ENCODE measurements around the gene IFT43. TPM values are rescaled to one million over a fixed set of nuclear protein-coding genes. Genes with fewer than 3 reads are reported as not detected.

IFT43 gene
- polyA plus RNA-seq, 3 donors: 10.3 to 12.4 (median 10.5) TPM

DNA sequence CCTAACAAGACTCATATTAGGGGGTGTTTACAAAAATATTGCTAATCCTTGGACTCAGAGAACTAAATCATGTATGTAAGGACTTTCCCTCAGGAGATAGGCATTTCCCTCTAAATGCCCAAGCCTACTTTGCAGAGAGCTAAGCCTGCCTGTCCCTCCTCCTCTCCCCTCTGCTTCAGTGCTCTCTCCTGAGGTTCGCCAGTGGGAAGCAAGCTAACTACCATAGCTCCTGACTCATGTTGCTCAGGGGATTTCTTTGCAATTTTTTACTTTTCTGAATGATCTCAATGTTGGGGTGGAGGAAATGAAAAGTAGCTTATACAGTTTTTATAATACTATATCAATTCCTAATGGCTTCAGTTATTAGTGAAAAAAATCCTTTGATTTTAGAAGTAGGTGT lies 29.6 kb downstream of the IFT43 start:
- no peak overlapping the region for H3K4me3 Mint-ChIP-seq
- no peaks in the 10 kb centered on the region for H3K4me1 Mint-ChIP-seq
- no peak overlapping the region for H3K4me3 ChIP-seq (replicated peaks in 1 of 3; ENCODE audit: low read depth in 2 of 3, low read length in 3 of 3)
- no peak overlapping the region for H2AFZ ChIP-seq (ENCODE audit: insufficient read depth, low read depth, low read length, poor library complexity, severe bottlenecking)
- peaks cover 10 to 17% (median 13%) of the 10 kb centered on the region in 7 donors for H3K9me3 Mint-ChIP-seq
- H3K4me2 ChIP-seq (replicated peaks; ENCODE audit: extremely low read depth, low read length, poor library complexity, severe bottlenecking): no peak overlapping the region
- DNase-seq: no peak
- no CpG with 5 or more reads among the region's 1 CpG for WGBS (ENCODE audit: insufficient coverage)
- H3K9me3 ChIP-seq (replicated peaks in 1 of 2; ENCODE audit: control insufficient read depth in 1 of 2, insufficient read depth in 1 of 2, low read length in 2 of 2): peaks cover 5 to 8% of the 10 kb centered on the region in 2 donors
- peaks cover 4 to 19% of the 10 kb centered on the region in 2 donors for H3K36me3 Mint-ChIP-seq
- no peaks in the 10 kb centered on the region for H3K79me2 ChIP-seq (ENCODE audit: insufficient read depth, low read length)
- intact Hi-C loops (cut with micrococcal nuclease): no loop called here
- TF ChIP-seq, protein P1, sequence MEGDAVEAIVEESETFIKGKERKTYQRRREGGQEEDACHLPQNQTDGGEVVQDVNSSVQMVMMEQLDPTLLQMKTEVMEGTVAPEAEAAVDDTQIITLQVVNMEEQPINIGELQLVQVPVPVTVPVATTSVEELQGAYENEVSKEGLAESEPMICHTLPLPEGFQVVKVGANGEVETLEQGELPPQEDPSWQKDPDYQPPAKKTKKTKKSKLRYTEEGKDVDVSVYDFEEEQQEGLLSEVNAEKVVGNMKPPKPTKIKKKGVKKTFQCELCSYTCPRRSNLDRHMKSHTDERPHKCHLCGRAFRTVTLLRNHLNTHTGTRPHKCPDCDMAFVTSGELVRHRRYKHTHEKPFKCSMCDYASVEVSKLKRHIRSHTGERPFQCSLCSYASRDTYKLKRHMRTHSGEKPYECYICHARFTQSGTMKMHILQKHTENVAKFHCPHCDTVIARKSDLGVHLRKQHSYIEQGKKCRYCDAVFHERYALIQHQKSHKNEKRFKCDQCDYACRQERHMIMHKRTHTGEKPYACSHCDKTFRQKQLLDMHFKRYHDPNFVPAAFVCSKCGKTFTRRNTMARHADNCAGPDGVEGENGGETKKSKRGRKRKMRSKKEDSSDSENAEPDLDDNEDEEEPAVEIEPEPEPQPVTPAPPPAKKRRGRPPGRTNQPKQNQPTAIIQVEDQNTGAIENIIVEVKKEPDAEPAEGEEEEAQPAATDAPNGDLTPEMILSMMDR (IDR thresholded peaks at IDR 0.05): no peak
- no peaks in the 10 kb centered on the region for H3K27me3 ChIP-seq (ENCODE audit: control insufficient read depth in 2 of 2, insufficient read depth in 2 of 2, low read length in 2 of 2)
- no peak overlapping the region for H3K27ac Mint-ChIP-seq
- H3K27me3 Mint-ChIP-seq (ENCODE audit: low read depth in 3 of 3): peaks cover 0 to 3% (median 0%) of the 10 kb centered on the region in 3 donors
- no peaks in the 10 kb centered on the region for H4K20me1 ChIP-seq (ENCODE audit: insufficient read depth, low read length)
- H3K36me3 ChIP-seq (replicated peaks in 1 of 2; ENCODE audit: control insufficient read depth in 1 of 2, insufficient read depth in 2 of 2, low read length in 2 of 2): no peaks in the 10 kb centered on the region
- no peak overlapping the region for H3K27ac ChIP-seq (ENCODE audit: low read depth in 1 of 2, low read length in 2 of 2)
- no peaks in the 10 kb centered on the region for H3K4me1 ChIP-seq (ENCODE audit: control insufficient read depth in 1 of 2, insufficient read depth in 2 of 2, low read length in 2 of 2)
- no peak overlapping the region for H3K9ac ChIP-seq (ENCODE audit: insufficient read depth, low read length, poor library complexity, severe bottlenecking)

DNA sequence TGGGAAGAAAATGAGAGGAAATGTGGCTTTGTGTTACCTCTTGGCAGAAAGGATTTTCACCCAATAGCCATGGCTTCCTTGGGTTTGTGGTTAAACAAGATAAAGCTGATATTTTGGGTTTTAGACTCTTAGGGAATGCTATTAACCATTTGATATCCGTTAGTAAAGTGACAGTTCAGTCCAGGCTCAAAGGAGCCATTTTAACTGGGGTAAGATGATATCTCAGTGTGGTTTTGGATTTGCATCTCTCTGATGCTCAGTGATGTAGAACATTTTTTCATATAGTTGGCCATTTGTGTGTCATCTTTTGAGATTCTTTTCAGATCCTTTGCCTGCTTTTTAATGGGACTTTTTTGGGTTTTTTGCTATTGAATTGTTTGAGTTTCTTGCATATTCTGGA lies 30.1 kb downstream of the IFT43 start:
- no peak overlapping the region for H3K4me2 ChIP-seq (replicated peaks; ENCODE audit: extremely low read depth, low read length, poor library complexity, severe bottlenecking)
- Mint-ChIP-seq H3K4me1 (no peaks in the 10 kb centered on the region), H3K27ac (no peak overlapping the region), H3K4me3 (no peak overlapping the region), H3K9me3 (peaks cover 14 to 21% (median 16%) of the 10 kb centered on the region in 7 donors), H3K36me3 (peaks cover 6 to 20% of the 10 kb centered on the region in 2 donors), H3K27me3 (ENCODE audit: low read depth in 3 of 3) (peaks cover 0 to 3% (median 0%) of the 10 kb centered on the region in 3 donors)
- H2AFZ ChIP-seq (ENCODE audit: insufficient read depth, low read depth, low read length, poor library complexity, severe bottlenecking): no peak overlapping the region
- H3K36me3 ChIP-seq (replicated peaks in 1 of 2; ENCODE audit: control insufficient read depth in 1 of 2, insufficient read depth in 2 of 2, low read length in 2 of 2): no peaks in the 10 kb centered on the region
- no peak overlapping the region for H3K9ac ChIP-seq (ENCODE audit: insufficient read depth, low read length, poor library complexity, severe bottlenecking)
- peaks cover 7 to 8% of the 10 kb centered on the region in 2 donors for H3K9me3 ChIP-seq (replicated peaks in 1 of 2; ENCODE audit: control insufficient read depth in 1 of 2, insufficient read depth in 1 of 2, low read length in 2 of 2)
- DNase-seq: no peak
- H3K4me1 ChIP-seq (ENCODE audit: control insufficient read depth in 1 of 2, insufficient read depth in 2 of 2, low read length in 2 of 2): no peaks in the 10 kb centered on the region
- H4K20me1 ChIP-seq (ENCODE audit: insufficient read depth, low read length): no peaks in the 10 kb centered on the region
- no peak overlapping the region for H3K4me3 ChIP-seq (replicated peaks in 1 of 3; ENCODE audit: low read depth in 2 of 3, low read length in 3 of 3)
- WGBS (ENCODE audit: insufficient coverage): no CpG with 5 or more reads among the region's 1 CpG
- H3K27ac ChIP-seq (ENCODE audit: low read depth in 1 of 2, low read length in 2 of 2): no peak overlapping the region
- TF ChIP-seq, protein P1 (IDR thresholded peaks at IDR 0.05): no peak
- no peaks in the 10 kb centered on the region for H3K79me2 ChIP-seq (ENCODE audit: insufficient read depth, low read length)
- intact Hi-C loops (cut with micrococcal nuclease): no loop called here
- no peaks in the 10 kb centered on the region for H3K27me3 ChIP-seq (ENCODE audit: control insufficient read depth in 2 of 2, insufficient read depth in 2 of 2, low read length in 2 of 2)
